Measurements from ENCODE around the gene MAN2C1. TPM values are rescaled to one million over a fixed set of nuclear protein-coding genes. Genes with fewer than 3 reads are reported as not detected.

Gene MAN2C1
- total and polyA plus RNA-seq, 2 donors (not counting 1 experiment from before 2014, with no cell fraction given): 186 to 229 TPM

GRCh38 chr15:75327491-75327890 lies 40.9 kb downstream of the MAN2C1 start:
- intact Hi-C loops (cut with micrococcal nuclease): no loop called here
- no peak for TF ChIP-seq EZH2 (IDR thresholded peaks at IDR 0.05; ENCODE audit: borderline replicate concordance, insufficient read depth, low read depth, low read length, poor library complexity, severe bottlenecking)
- no peak for TF ChIP-seq CTCF (IDR thresholded peaks at IDR 0.05)
- H3K36me3 ChIP-seq (replicated peaks in 1 of 2; ENCODE audit: control extremely low read depth in 1 of 2, control insufficient read depth in 1 of 2, extremely low read depth in 1 of 2, insufficient read depth in 2 of 2, low read length in 1 of 2): no peaks in the 10 kb centered on the region
- ATAC-seq (ENCODE audit: low read depth): no peak
- peaks cover 0 to 2% (median 0%) of the 10 kb centered on the region in 4 experiments for H3K27me3 ChIP-seq (replicated peaks in 1 of 4; ENCODE audit: control extremely low read depth in 1 of 4, control insufficient read depth in 3 of 4, insufficient read depth in 4 of 4, low read length in 3 of 4)
- H3K4me3 Mint-ChIP-seq: no peak overlapping the region
- no peaks in the 10 kb centered on the region for H4K20me1 ChIP-seq (ENCODE audit: control insufficient read depth, insufficient read depth, low read length, poor library complexity, severe bottlenecking)
- no peak for DNase-seq
- H3K79me2 ChIP-seq (ENCODE audit: control insufficient read depth, insufficient read depth, low read length): no peaks in the 10 kb centered on the region
- 94% methylated on average over 3 of the region's 3 CpGs for WGBS (ENCODE audit: insufficient coverage)
- H3K9me3 Mint-ChIP-seq (ENCODE audit: insufficient read depth): no peaks in the 10 kb centered on the region
- no peak overlapping the region for H3K9ac ChIP-seq (ENCODE audit: low read length)
- no peak overlapping the region for H2AFZ ChIP-seq (ENCODE audit: insufficient read depth, low read depth, low read length, poor library complexity, severe bottlenecking)
- peaks cover 15% of the 10 kb centered on the region for H3K27me3 Mint-ChIP-seq
- no peak overlapping the region for H3K27ac ChIP-seq (ENCODE audit: low read length in 2 of 2)
- ChIA-PET CTCF (no interaction called here), POLR2A (interaction anchor here (0.9 kb wide), 1 partner anchor 19 kb away, joined by 3 read pairs; the partner anchor contains the start of gene NEIL1)
- H3K27ac Mint-ChIP-seq: no peak overlapping the region
- no peak overlapping the region for H3K4me2 ChIP-seq (replicated peaks; ENCODE audit: low read depth, low read length, poor library complexity, severe bottlenecking)
- H3K4me3 ChIP-seq (ENCODE audit: control extremely low read depth in 1 of 5, extremely low read depth in 1 of 5, insufficient read depth in 1 of 5, low read depth in 2 of 5, low read length in 4 of 5): no peak overlapping the region
- H3K9me3 ChIP-seq (ENCODE audit: control extremely low read depth in 1 of 3, control insufficient read depth in 2 of 3, insufficient read depth in 1 of 3, low read length in 2 of 3): no peaks in the 10 kb centered on the region
- H3K4me1 ChIP-seq (ENCODE audit: control insufficient read depth in 2 of 2, insufficient read depth in 2 of 2, low read length in 2 of 2): no peaks in the 10 kb centered on the region
- peaks cover 2% of the 10 kb centered on the region for H3K4me1 Mint-ChIP-seq

GRCh38 chr15:75327005-75327404 lies 41.4 kb downstream of the MAN2C1 start:
- Histone ChIP-seq H3K4me2 (replicated peaks; ENCODE audit: low read depth, low read length, poor library complexity, severe bottlenecking) (no peak overlapping the region), H3K36me3 (replicated peaks in 1 of 2; ENCODE audit: control extremely low read depth in 1 of 2, control insufficient read depth in 1 of 2, extremely low read depth in 1 of 2, insufficient read depth in 2 of 2, low read length in 1 of 2) (no peaks in the 10 kb centered on the region), H4K20me1 (ENCODE audit: control insufficient read depth, insufficient read depth, low read length, poor library complexity, severe bottlenecking) (no peaks in the 10 kb centered on the region), H3K79me2 (ENCODE audit: control insufficient read depth, insufficient read depth, low read length) (no peaks in the 10 kb centered on the region), H3K9ac (ENCODE audit: low read length) (no peak overlapping the region), H3K27ac (ENCODE audit: low read length in 2 of 2) (no peak overlapping the region), H3K9me3 (ENCODE audit: control extremely low read depth in 1 of 3, control insufficient read depth in 2 of 3, insufficient read depth in 1 of 3, low read length in 2 of 3) (no peaks in the 10 kb centered on the region), H3K4me1 (ENCODE audit: control insufficient read depth in 2 of 2, insufficient read depth in 2 of 2, low read length in 2 of 2) (no peaks in the 10 kb centered on the region), H2AFZ (ENCODE audit: insufficient read depth, low read depth, low read length, poor library complexity, severe bottlenecking) (no peak overlapping the region), H3K4me3 (ENCODE audit: control extremely low read depth in 1 of 5, extremely low read depth in 1 of 5, insufficient read depth in 1 of 5, low read depth in 2 of 5, low read length in 4 of 5) (no peak overlapping the region), H3K27me3 (replicated peaks in 1 of 4; ENCODE audit: control extremely low read depth in 1 of 4, control insufficient read depth in 3 of 4, insufficient read depth in 4 of 4, low read length in 3 of 4) (peaks cover 0 to 2% (median 0%) of the 10 kb centered on the region in 4 experiments)
- WGBS (ENCODE audit: insufficient coverage): 100% methylated on average over 3 of the region's 4 CpGs
- ATAC-seq (ENCODE audit: low read depth): no peak
- H3K4me3 Mint-ChIP-seq: no peak overlapping the region
- H3K27ac Mint-ChIP-seq: no peak overlapping the region
- TF ChIP-seq EZH2 (IDR thresholded peaks at IDR 0.05; ENCODE audit: borderline replicate concordance, insufficient read depth, low read depth, low read length, poor library complexity, severe bottlenecking): no peak
- no peak for TF ChIP-seq CTCF (IDR thresholded peaks at IDR 0.05)
- intact Hi-C loops (cut with micrococcal nuclease): no loop called here
- no peaks in the 10 kb centered on the region for H3K9me3 Mint-ChIP-seq (ENCODE audit: insufficient read depth)
- H3K4me1 Mint-ChIP-seq: peaks cover 2% of the 10 kb centered on the region
- ChIA-PET POLR2A (no interaction called here), CTCF (no interaction called here)
- peaks cover 13% of the 10 kb centered on the region for H3K27me3 Mint-ChIP-seq
- DNase-seq: no peak

All from B cell (primary cell).